K562 (cell line): ENCODE data around the gene FAM20B. TPM values are rescaled to one million over a fixed set of nuclear protein-coding genes. Genes with fewer than 3 reads are reported as not detected.

ENCODE experiments used
- ATAC-seq: fragments of 200-7000 bp; cut with Tn5 transposase; 3 replicates; pipeline ENCODE4 v1.9.1; 2020; ENCODE audit warnings: moderate library complexity
- BruUV-seq: library from RNA; stranded (reverse); fragments of 400-500 nt; replicated peaks from 2 replicates; lab custom pipeline; 2021; lab: Mats Ljungman, UMichigan
- CTCF ChIA-PET: fragments of 300-600 bp; formaldehyde crosslinking; extraction: SDS; loops from one replicate; lab custom pipeline; 2021; ENCODE audit warnings: low intra/inter-chr PET ratio; lab: Yijun Ruan, JAX
- POLR2A ChIA-PET: fragments of 300-600, 350-650 bp; sonication (Branson Sonifier 250); formaldehyde crosslinking; extraction: SDS; loops from one replicate; lab custom pipeline; 2021; ENCODE audit warnings: antibody characterized with exemption, inconsistent platforms; lab: Yijun Ruan, JAX
- DNase-seq, 4 experiments: peaks; one replicate each; pipeline versions ENCODE4 v3.0.0 to v3.0.0-alpha.2; 2011 to 2018; ENCODE audit warnings: low spot score in 3 of 4, mixed read lengths in 3 of 4; ENCODE audit errors: extremely low read depth in 1 of 4
- FAIRE-seq: peaks from 2 replicates; lab custom pipeline; 2011; peaks lifted over from hg19 to GRCh38; lab: Jason Lieb, UNC
- H2AFZ ChIP-seq: 2 replicates; pipeline ENCODE4 v1.6.0; 2011; ENCODE audit warnings: low read depth, low read length, control low read depth, inconsistent platforms
- H3K27ac ChIP-seq: fragments of 200-600 bp; 3 replicates; pipeline ENCODE4 v1.8.0; 2011; ENCODE audit warnings: low read depth, mild to moderate bottlenecking, control low read depth, inconsistent platforms, low read length, moderate library complexity, mixed read lengths; ENCODE audit errors: extremely low read depth
- H3K27me3 ChIP-seq, 2 experiments: fragments of 300-600 bp in 1 of 2; 2 replicates in 1 of 2; 3 replicates in 1 of 2; pipeline versions ENCODE4 v1.6.0 to v1.8.0; 2011; ENCODE audit warnings: inconsistent platforms in 2 of 2, low read length in 2 of 2, mild to moderate bottlenecking in 1 of 2, mixed read lengths in 1 of 2, moderate library complexity in 1 of 2; ENCODE audit not compliant: control insufficient read depth in 2 of 2, insufficient read depth in 2 of 2
- H3K36me3 ChIP-seq: fragments of 300-600 bp; 3 replicates; pipeline ENCODE4 v1.8.0; 2011; ENCODE audit warnings: mild to moderate bottlenecking, low read length, inconsistent platforms; ENCODE audit not compliant: control insufficient read depth, insufficient read depth
- H3K4me1 ChIP-seq, 2 experiments: fragments of 200-600 bp in 1 of 2; replicated peaks in 1 of 2; 2 replicates in 1 of 2; 3 replicates in 1 of 2; pipeline versions ENCODE4 v1.5.1 to v1.8.0; 2011; ENCODE audit warnings: inconsistent platforms in 2 of 2, low read length in 2 of 2, mild to moderate bottlenecking in 1 of 2, mixed read lengths in 1 of 2, moderate library complexity in 1 of 2; ENCODE audit not compliant: control insufficient read depth in 2 of 2, insufficient read depth in 2 of 2
- H3K4me2 ChIP-seq: 2 replicates; pipeline ENCODE4 v1.6.1; 2011; ENCODE audit warnings: low read length, control low read depth, inconsistent platforms, mixed read lengths; ENCODE audit not compliant: insufficient read depth
- H3K4me3 ChIP-seq: fragments of 200-600 bp; sonication (generic), shearing (Covaris generic); 2 replicates; pipeline ENCODE4 v1.5.1; 2016; ENCODE audit warnings: control low read depth, inconsistent platforms
- H3K79me2 ChIP-seq: fragments of 200-600 bp; 3 replicates; pipeline ENCODE4 v1.8.0; 2011; ENCODE audit warnings: low read length, inconsistent platforms; ENCODE audit not compliant: control insufficient read depth, insufficient read depth
- H3K9ac ChIP-seq, 2 experiments: 2 replicates each; pipeline versions ENCODE4 v1.6.0 to v1.6.1; 2011; ENCODE audit warnings: low read depth in 2 of 2, low read length in 2 of 2, control low read depth in 1 of 2, inconsistent platforms in 1 of 2, mild to moderate bottlenecking in 1 of 2, mixed read lengths in 1 of 2; ENCODE audit not compliant: insufficient read depth in 1 of 2
- H3K9me1 ChIP-seq: one replicate; pipeline ENCODE4 v1.6.0; 2011; ENCODE audit warnings: inconsistent platforms, mild to moderate bottlenecking, low read length, moderate library complexity; ENCODE audit not compliant: control insufficient read depth, insufficient read depth
- H3K9me3 ChIP-seq: replicated peaks from 2 replicates; pipeline ENCODE4 v1.5.1; 2011; ENCODE audit warnings: low read depth, low read length, inconsistent platforms; ENCODE audit not compliant: control insufficient read depth, insufficient read depth
- H4K20me1 ChIP-seq: replicated peaks from 2 replicates; pipeline ENCODE4 v1.6.1; 2011; ENCODE audit warnings: low read length, inconsistent platforms, mixed read lengths; ENCODE audit not compliant: control insufficient read depth, insufficient read depth
- C11orf30 ChIP-seq: fragments of 450-650 bp; IDR thresholded peaks from 2 replicates; pipeline ENCODE4 v1.6.1; 2016; ENCODE audit warnings: low read depth, mild to moderate bottlenecking
- CCAR2 ChIP-seq: fragments of 200-400 bp; formaldehyde crosslinking; IDR thresholded peaks from 2 replicates; pipeline ENCODE4 v1.6.1; 2017; ENCODE audit warnings: mild to moderate bottlenecking, low read depth, low read length
- DPF2 ChIP-seq: fragments of 450-650 bp; IDR thresholded peaks from 2 replicates; pipeline ENCODE4 v1.6.1; 2016
- HES1 ChIP-seq: fragments of 450-650 bp; IDR thresholded peaks from 2 replicates; pipeline ENCODE4 v1.6.1; 2016; ENCODE audit warnings: low read depth, mild to moderate bottlenecking, moderate library complexity
- RAD21 ChIP-seq, 2 experiments: fragments of 250-450 bp in 1 of 2; fragments of 450-650 bp in 1 of 2; sonication (Bioruptor Pico) in 1 of 2; formaldehyde crosslinking in 1 of 2; IDR thresholded peaks in 1 of 2; conservative IDR thresholded peaks in 1 of 2; 2 replicates each; pipeline versions ENCODE4 v1.4.0 to v1.8.0; 2020 to 2022; ENCODE audit warnings: mild to moderate bottlenecking in 2 of 2, moderate library complexity in 1 of 2
- RBM39 ChIP-seq: fragments of 200-400 bp; formaldehyde crosslinking; optimal IDR thresholded peaks from 2 replicates; pipeline ENCODE3; 2018; ENCODE audit warnings: low read depth, low read length
- SMAD4 ChIP-seq: fragments of 250-450 bp; sonication (Bioruptor Pico); conservative IDR thresholded peaks from 2 replicates; pipeline ENCODE4 v1.8.0; 2021; ENCODE audit warnings: inconsistent platforms, mild to moderate bottlenecking, moderate library complexity
- SP2 ChIP-seq: IDR thresholded peaks from 2 replicates; pipeline ENCODE4 v1.6.1; 2011; ENCODE audit warnings: mild to moderate bottlenecking, low read depth, low read length, moderate library complexity; ENCODE audit not compliant: poor library complexity, severe bottlenecking; ENCODE audit errors: extremely low read depth
- TEAD4 ChIP-seq, 2 experiments: sonication (generic) in 1 of 2; formaldehyde crosslinking in 1 of 2; IDR thresholded peaks; 2 replicates each; pipeline versions ENCODE4 v1.6.1 to v1.8.0; 2012 to 2022; ENCODE audit warnings: borderline replicate concordance in 1 of 2, inconsistent platforms in 1 of 2, low read length in 1 of 2, mild to moderate bottlenecking in 1 of 2, missing genetic modification reagents in 1 of 2
- TRIM28 ChIP-seq: fragments of 450-650 bp; IDR thresholded peaks from 2 replicates; pipeline ENCODE4 v1.6.1; 2017
- WHSC1 ChIP-seq: IDR thresholded peaks from one replicate; pipeline ENCODE4 v1.6.1; 2012; ENCODE audit warnings: low read length, control low read depth, inconsistent platforms
- ZBTB7A ChIP-seq: IDR thresholded peaks from 2 replicates; pipeline ENCODE4 v1.6.1; 2011; ENCODE audit warnings: low read depth, mild to moderate bottlenecking, low read length, moderate library complexity, borderline replicate concordance; ENCODE audit not compliant: control insufficient read depth
- ZNF146 ChIP-seq: IDR thresholded peaks from one replicate; pipeline ENCODE4 v1.6.1; 2018; ENCODE audit warnings: missing compliant biosample characterization; ENCODE audit not compliant: unreplicated experiment
- ZNF655 ChIP-seq: fragments of 250-450 bp; sonication (Bioruptor Pico); IDR thresholded peaks from 2 replicates; pipeline ENCODE4 v1.5.0; 2021
- ZNF699 ChIP-seq: fragments of 250-450 bp; sonication (Bioruptor Pico); IDR thresholded peaks from 2 replicates; pipeline ENCODE4 v1.8.0; 2021; ENCODE audit warnings: mild to moderate bottlenecking, moderate library complexity; ENCODE audit not compliant: insufficient replicate concordance
- ZNF780A ChIP-seq: fragments of 250-450 bp; sonication (Bioruptor Pico); IDR thresholded peaks from 2 replicates; pipeline ENCODE4 v1.5.0; 2021; ENCODE audit warnings: mild to moderate bottlenecking
- WGBS: fragments of 100-300 bp; shearing (Covaris generic); methylation state at CpG from one replicate; pipeline ENCODE4 v1.1.6; 2016; ENCODE audit warnings: low coverage, mixed read lengths; ENCODE audit not compliant: insufficient coverage; ENCODE audit errors: missing lambda C conversion rate; 5-methylcytosine and 5-hydroxymethylcytosine counted together
- in situ Hi-C: fragments of 300-500 bp; cut with MboI; formaldehyde crosslinking; loops from 4 replicates; pipeline ENCODE4 v1.15.0; 2018; ENCODE audit warnings: inconsistent platforms, mixed read lengths
- intact Hi-C: fragments of 100-400 bp; cut with micrococcal nuclease; formaldehyde crosslinking; loops from 2 replicates; pipeline ENCODE4 v1.14.2; 2022
- polyA plus RNA-seq, 8 experiments: library from polyadenylated mRNA; depleted of rRNA in 4 of 8; stranded (reverse) in 5 of 8; unstranded in 3 of 8; fragments of >200 nt; fragmentation: Nextera tagmentation in 2 of 8; fragmentation: Illumina TruSeq in 1 of 8; extraction: Ambion mirVana in 2 of 8; extraction: Trizol in 1 of 8; gene quantifications; 2 replicates each; pipeline versions ENCODE4 v1.2.1 to v1.2.3, GENCODE V29; 2011 to 2014; ENCODE audit warnings: inconsistent platforms in 1 of 8, missing spikeins in 1 of 8
- total RNA-seq, 7 experiments: library from RNA; depleted of rRNA in 6 of 7; stranded (reverse); fragments of >200 nt in 6 of 7; fragmentation: Illumina TruSeq in 2 of 7; extraction: Trizol in 2 of 7; gene quantifications; 2 replicates each; pipeline versions ENCODE4 v1.2.1 to v1.2.3, GENCODE V29; 2011 to 2021; ENCODE audit warnings: low replicate concordance in 1 of 7
- TF ChIP-seq, protein P1 (sequence below): sonication (generic); formaldehyde crosslinking; IDR thresholded peaks from 2 replicates; pipeline ENCODE4 v1.8.0; 2022; ENCODE audit warnings: missing genetic modification reagents, mild to moderate bottlenecking, borderline replicate concordance

FAM20B gene
- total and polyA plus RNA-seq, 9 of the 15 experiments (the other 6 are each of a cell fraction or from before 2014, with no cell fraction given), result 7.2 to 67.5 (median 42.9) TPM

DNA sequence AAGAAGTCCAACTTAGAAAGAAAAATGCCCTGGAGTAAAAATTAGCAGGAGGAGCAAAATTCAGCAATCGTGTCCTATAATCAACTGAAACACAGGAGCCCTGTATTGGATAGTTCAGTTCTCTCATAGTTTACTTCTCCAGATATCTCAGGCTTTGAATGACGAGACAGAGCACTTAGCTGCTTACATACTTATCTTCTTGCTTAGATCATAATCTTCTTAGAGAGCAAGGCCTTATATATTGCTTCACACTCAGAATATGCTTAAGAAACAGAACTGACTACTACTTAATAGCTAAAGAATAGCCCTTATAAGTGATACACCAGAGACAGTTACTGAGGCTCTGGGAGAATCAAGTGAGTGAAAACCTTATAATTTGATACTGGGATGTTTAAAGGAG is 95.0 kb downstream of the FAM20B start (continued):
- TF ChIP-seq HES1 (no peak), WHSC1 (no peak)

GRCh38 chr1:179121159-179121938 is 95.7 kb downstream of the FAM20B start:
- H3K27me3 ChIP-seq, result no peaks in the 10 kb centered on the region
- in situ Hi-C loops (loop anchor here (10.0 kb wide), 1 partner anchor 243 kb away; the partner anchor contains the start of gene AXDND1), intact Hi-C loops (loop anchor here (1.0 to 5.0 kb wide), 3 partner anchors 71 to 248 kb away; no protein-coding TSS in a partner anchor)
- ChIA-PET CTCF (interaction anchor here (1.2 to 3.6 kb wide), 3 partner anchors 72 to 248 kb away, joined by 3 to 22 read pairs (median 6); partner anchors contain the start of gene AXDND1), POLR2A (interaction anchor here (0.6 to 1.5 kb wide), 5 partner anchors 8 to 247 kb away, joined by 3 to 7 read pairs (median 3); partner anchors contain the start of gene SOAT1)
- BruUV-seq, result no TSS peak
- no peak overlapping the region for H3K9ac ChIP-seq
- H3K36me3 ChIP-seq, result peaks cover 54% of the 10 kb centered on the region
- FAIRE-seq (peak; percentile 61), DNase-seq (peak in 2 of 4 experiments; percentile 38 to 58), ATAC-seq (peak; percentile 83)
- no peak overlapping the region for H3K4me2 ChIP-seq
- no peaks in the 10 kb centered on the region for H3K4me1 ChIP-seq
- no peak overlapping the region for H3K4me3 ChIP-seq
- H3K27ac ChIP-seq, result no peak overlapping the region
- no peaks in the 10 kb centered on the region for H3K9me3 ChIP-seq
- no peaks in the 10 kb centered on the region for H4K20me1 ChIP-seq
- no peak overlapping the region for H2AFZ ChIP-seq
- no peaks in the 10 kb centered on the region for H3K79me2 ChIP-seq
- H3K9me1 ChIP-seq, result no peaks in the 10 kb centered on the region
- 79% methylated on average over 7 of the region's 7 CpGs for WGBS
- TF ChIP-seq ZNF655 (CRISPR knock-in tag) (no peak), CCAR2 (no peak), TEAD4 (IDR thresholded peaks at IDR 0.05; ENCODE audit: low read length) (no peak), TEAD4 (CRISPR knock-in tag; IDR thresholded peaks at IDR 0.05; ENCODE audit: borderline replicate concordance) (no peak), C11orf30 (0 out of 2 replicates have a peak, but pooled peaks have one; percentile 10), ZNF146 (no peak), DPF2 (no peak), SMAD4 (no peak), ZNF780A (CRISPR knock-in tag) (no peak), RAD21 (CRISPR knock-in tag; conservative IDR thresholded peaks at IDR 0.05 in 1 of 2, IDR thresholded peaks at IDR 0.05 in 1 of 2) (peak; percentile 81 to 89), TRIM28 (no peak), SP2 (no peak), RBM39 (no peak), ZNF699 (CRISPR knock-in tag) (no peak), ZBTB7A (no peak)
- TF ChIP-seq, protein P1, sequence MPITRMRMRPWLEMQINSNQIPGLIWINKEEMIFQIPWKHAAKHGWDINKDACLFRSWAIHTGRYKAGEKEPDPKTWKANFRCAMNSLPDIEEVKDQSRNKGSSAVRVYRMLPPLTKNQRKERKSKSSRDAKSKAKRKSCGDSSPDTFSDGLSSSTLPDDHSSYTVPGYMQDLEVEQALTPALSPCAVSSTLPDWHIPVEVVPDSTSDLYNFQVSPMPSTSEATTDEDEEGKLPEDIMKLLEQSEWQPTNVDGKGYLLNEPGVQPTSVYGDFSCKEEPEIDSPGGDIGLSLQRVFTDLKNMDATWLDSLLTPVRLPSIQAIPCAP, result no peak
